ENCODE results near the gene ATF6.
"Not testable (repeated sequence)": the region's sequence is repeated elsewhere in the genome, so short reads cannot be mapped to it uniquely, and the experiment has no call there.

ATF6 gene

DNA sequence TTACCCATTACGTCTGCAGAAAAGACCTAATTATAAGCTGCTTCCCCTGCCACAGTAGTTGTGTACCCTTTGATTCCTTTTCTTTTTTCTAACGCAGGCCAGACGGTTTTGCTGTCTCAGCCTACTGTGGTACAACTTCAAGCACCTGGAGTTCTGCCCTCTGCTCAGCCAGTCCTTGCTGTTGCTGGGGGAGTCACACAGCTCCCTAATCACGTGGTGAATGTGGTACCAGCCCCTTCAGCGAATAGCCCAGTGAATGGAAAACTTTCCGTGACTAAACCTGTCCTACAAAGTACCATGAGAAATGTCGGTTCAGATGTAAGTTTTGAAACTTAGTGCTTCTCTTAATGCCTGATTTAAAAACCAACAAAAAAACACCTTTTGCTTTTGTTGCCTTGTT lies 35.8 kb downstream of the ATF6 start:
- CTCF ChIA-PET = interaction anchor here (0.7 to 2.1 kb wide), 3 partner anchors 9 to 235 kb away, joined by 3 to 15 read pairs (median 3); no protein-coding TSS in a partner anchor

DNA sequence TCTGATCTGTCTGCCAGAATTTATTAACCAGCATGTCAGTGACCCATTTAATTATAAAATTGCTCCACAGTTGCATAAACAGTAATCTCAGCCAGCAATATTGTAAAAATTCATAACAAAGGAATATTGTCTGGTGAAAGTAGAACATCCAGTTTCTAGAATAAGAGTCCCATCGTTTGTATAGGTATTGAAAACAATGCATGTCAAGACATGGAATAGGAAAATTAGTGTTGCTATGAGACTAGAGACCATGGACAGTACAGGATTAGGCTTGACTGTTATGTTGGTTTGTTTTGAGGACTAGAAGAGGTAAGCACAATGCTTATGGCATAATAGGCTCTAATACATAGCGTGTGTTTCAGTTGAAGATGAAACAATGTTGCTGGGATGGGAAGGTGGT lies 37.1 kb downstream of the ATF6 start:
- POLR2A ChIA-PET = no interaction called here
- DNase-seq (ENCODE audit: extremely low spot score) = no peak
- CTCF ChIA-PET = interaction anchor here (1.5 to 2.1 kb wide), 2 partner anchors 8 to 11 kb away, joined by 3 to 15 read pairs; no protein-coding TSS in a partner anchor
- TF ChIP-seq, protein P1, sequence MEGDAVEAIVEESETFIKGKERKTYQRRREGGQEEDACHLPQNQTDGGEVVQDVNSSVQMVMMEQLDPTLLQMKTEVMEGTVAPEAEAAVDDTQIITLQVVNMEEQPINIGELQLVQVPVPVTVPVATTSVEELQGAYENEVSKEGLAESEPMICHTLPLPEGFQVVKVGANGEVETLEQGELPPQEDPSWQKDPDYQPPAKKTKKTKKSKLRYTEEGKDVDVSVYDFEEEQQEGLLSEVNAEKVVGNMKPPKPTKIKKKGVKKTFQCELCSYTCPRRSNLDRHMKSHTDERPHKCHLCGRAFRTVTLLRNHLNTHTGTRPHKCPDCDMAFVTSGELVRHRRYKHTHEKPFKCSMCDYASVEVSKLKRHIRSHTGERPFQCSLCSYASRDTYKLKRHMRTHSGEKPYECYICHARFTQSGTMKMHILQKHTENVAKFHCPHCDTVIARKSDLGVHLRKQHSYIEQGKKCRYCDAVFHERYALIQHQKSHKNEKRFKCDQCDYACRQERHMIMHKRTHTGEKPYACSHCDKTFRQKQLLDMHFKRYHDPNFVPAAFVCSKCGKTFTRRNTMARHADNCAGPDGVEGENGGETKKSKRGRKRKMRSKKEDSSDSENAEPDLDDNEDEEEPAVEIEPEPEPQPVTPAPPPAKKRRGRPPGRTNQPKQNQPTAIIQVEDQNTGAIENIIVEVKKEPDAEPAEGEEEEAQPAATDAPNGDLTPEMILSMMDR (IDR thresholded peaks at IDR 0.05; ENCODE audit: control extremely low read depth, extremely low read depth, low read depth, missing control alignments) = no peak

More for the DNA sequence above, 35.8 kb downstream of the ATF6 start:
- TF ChIP-seq, protein P1 (IDR thresholded peaks at IDR 0.05; ENCODE audit: control extremely low read depth, extremely low read depth, low read depth, missing control alignments) = no peak
- POLR2A ChIA-PET = no interaction called here
- no peak for DNase-seq (ENCODE audit: extremely low spot score)

DNA sequence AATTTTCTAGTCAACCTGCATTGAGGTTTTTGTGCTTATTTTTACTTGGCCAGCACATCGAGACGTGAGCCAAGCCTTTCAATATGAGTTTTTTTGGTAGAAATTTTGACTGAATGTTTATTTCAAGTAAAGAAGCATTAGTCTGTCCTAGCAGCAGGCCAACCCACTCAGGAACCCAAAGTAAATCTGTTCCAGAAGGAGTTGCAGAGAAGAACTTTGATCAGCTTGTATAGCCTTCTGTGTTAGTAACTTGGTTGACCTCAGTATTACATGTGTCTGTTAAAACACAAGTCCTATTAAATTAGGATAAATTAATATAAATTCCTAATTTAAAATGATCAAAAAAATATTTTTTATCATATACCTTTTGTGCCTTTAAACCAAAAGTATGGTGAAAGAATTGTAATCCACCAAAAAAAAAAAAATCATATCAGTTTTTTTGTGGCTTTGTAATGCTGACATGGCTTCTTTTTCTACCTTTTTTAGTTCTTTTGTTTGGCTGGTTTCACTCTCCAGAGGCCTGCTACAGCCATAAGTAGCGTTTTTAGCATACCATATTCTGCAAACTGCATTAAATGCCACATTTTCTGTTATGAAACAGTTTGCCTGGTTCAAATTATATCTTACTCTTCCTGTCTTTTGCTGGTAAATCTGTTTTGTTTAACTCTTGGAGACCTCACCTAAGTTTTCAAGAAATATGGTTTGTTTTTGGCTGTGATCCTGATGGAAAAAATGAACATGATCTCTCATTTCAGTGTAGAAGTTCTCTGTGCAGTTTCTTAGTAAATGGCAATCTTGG lies 39.5 kb downstream of the ATF6 start:
- ChIA-PET CTCF (no interaction called here), POLR2A (no interaction called here)
- TF ChIP-seq, protein P1 (IDR thresholded peaks at IDR 0.05; ENCODE audit: control extremely low read depth, extremely low read depth, low read depth, missing control alignments) = no peak
- DNase-seq (ENCODE audit: extremely low spot score) = no peak

DNA sequence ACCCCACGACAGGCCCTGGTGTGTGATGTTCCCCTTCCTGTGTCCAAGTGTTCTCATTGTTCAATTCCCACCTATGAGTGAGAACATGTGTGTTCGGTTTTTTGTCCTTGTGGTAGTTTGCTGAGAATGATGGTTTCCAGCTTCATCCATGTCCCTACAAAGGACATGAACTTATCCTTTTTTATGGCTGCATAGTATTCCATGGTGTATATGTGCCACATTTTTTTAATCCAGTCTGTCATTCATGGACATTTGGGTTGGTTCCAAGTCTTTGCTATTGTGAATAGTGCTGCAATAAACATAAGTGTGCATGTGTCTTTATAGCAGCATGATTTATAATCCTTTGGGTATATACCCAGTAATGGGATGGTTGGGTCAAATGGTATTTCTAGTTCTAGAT lies 43.1 kb downstream of the ATF6 start:
- POLR2A ChIA-PET = not testable (repeated sequence)
- CTCF ChIA-PET = interaction anchor here (1.0 kb wide), 1 partner anchor 16 kb away, joined by 4 read pairs; no protein-coding TSS in a partner anchor

DNA sequence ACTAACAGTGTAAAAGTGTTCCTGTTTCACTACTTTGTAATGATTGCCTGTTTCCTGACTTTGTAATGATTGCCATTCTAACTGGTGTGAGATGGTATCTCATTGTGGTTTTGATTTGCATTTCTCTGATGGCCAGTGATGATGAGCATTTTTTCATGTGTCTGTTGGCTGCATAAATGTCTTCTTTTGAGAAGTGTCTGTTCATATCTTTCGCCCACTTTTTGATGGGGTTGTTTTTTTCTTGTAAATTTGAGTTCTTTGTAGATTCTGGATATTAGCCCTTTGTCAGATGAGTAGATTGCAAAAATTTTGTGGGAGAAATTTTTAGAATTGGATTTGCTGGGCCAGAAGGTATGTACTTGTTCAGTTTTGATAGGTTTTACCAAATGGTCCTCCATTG lies 43.5 kb downstream of the ATF6 start:
- POLR2A ChIA-PET; DNase-seq (ENCODE audit: extremely low spot score); CTCF ChIA-PET: not testable (repeated sequence)

More for the DNA sequence above, 43.1 kb downstream of the ATF6 start:
- DNase-seq (ENCODE audit: extremely low spot score) = not testable (repeated sequence)

DNA sequence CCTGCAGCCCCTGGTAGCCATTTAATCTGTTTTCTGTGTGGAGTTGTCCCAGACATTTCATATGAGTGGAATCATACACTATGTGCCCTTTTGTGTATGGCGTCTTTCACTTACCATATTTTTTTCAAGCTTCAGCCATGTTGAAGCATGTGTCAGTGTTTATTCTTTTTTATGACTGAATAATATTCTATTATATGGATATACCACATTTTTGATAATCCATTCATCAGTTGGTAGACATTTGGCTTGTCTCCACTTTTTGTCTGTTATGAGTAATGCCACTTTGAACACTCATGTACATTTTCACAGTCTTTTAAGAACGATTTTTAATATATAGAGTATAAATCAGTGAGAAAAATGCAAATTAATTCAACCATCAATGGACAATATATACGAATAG lies 44.7 kb downstream of the ATF6 start:
- ChIA-PET CTCF (interaction anchor here (0.9 kb wide), 1 partner anchor 8 kb away, joined by 3 read pairs; no protein-coding TSS in a partner anchor), POLR2A (no interaction called here)
- DNase-seq (ENCODE audit: extremely low spot score) = no peak

DNA sequence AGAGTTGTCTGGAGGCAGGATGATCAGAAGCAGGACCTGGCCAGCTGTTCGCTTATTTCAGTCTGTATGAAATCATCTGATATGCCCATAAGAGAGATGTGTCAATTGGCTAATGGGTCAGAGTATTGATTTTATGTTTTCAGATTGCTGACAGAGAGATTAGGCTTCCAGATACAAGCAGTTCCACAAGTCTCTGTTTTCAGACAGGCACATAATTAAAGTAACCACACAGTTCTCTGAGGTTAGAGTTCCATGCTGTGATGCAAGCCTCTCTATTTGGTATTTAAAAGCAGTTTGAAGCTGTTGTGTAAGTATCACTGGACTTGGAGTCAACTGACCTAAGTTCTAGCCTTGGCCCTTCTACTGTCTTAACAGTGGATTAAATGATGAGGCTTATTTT lies 50.1 kb downstream of the ATF6 start:
- POLR2A ChIA-PET = no interaction called here
- no peak for DNase-seq (ENCODE audit: extremely low spot score)
- TF ChIP-seq, protein P1 (IDR thresholded peaks at IDR 0.05; ENCODE audit: control extremely low read depth, extremely low read depth, low read depth, missing control alignments) = no peak
- CTCF ChIA-PET = interaction anchor here (1.1 to 2.1 kb wide), 2 partner anchors 9 to 24 kb away, joined by 4 to 8 read pairs; no protein-coding TSS in a partner anchor

More for the DNA sequence above, 44.7 kb downstream of the ATF6 start:
- TF ChIP-seq, protein P1 (IDR thresholded peaks at IDR 0.05; ENCODE audit: control extremely low read depth, extremely low read depth, low read depth, missing control alignments) = no peak
